ENCODE data around the gene SLFN13.

Gene SLFN13, protein sequence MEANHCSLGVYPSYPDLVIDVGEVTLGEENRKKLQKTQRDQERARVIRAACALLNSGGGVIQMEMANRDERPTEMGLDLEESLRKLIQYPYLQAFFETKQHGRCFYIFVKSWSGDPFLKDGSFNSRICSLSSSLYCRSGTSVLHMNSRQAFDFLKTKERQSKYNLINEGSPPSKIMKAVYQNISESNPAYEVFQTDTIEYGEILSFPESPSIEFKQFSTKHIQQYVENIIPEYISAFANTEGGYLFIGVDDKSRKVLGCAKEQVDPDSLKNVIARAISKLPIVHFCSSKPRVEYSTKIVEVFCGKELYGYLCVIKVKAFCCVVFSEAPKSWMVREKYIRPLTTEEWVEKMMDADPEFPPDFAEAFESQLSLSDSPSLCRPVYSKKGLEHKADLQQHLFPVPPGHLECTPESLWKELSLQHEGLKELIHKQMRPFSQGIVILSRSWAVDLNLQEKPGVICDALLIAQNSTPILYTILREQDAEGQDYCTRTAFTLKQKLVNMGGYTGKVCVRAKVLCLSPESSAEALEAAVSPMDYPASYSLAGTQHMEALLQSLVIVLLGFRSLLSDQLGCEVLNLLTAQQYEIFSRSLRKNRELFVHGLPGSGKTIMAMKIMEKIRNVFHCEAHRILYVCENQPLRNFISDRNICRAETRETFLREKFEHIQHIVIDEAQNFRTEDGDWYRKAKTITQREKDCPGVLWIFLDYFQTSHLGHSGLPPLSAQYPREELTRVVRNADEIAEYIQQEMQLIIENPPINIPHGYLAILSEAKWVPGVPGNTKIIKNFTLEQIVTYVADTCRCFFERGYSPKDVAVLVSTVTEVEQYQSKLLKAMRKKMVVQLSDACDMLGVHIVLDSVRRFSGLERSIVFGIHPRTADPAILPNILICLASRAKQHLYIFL

DNA sequence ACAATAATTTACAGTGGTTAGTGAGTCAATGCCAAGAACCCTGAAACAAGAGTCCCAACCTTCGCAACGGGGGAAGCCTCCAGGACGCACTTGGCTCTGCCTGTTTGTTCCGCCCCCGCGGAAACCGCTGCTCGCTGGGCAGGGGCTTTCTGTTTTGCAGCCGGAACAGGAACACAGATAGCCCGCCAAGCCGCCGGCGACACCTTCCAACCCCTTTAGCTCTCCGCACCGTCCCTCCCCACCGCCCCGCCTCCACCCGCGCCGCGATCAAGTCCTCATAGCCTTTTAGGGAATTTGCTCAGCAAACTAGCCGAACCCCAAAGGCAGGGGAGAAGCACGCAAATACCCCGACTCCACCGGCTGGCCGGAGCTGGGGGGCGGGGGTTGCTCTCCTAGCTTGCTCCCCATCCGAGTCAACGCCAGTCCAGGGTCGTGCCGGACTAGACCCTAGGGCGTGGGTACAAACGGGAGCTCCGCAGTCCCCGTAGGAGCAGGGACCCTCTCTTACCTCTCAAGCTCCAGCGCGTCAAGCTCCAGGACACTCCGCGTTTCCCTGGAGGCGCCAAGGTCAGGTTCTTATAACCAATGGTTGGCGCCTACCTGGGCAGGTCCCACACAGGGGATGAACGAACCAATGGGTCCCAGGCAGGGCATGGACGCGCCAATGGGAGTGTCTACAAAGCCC lies at the start of gene SLFN13:
SLFN13 (minus strand) TSS at position 553 of the 685 bp plus-strand sequence. CDS start 3,086 bp downstream, outside the sequence.
- TF ChIP-seq EP300 (IDR thresholded peaks at IDR 0.05; ENCODE audit: borderline replicate concordance) (no peak), TEAD4 (IDR thresholded peaks at IDR 0.05) (no peak), CEBPB (IDR thresholded peaks at IDR 0.05) (no peak), YY1 (IDR thresholded peaks at IDR 0.05; ENCODE audit: low read depth) (no peak), TAF1 (IDR thresholded peaks at IDR 0.05; ENCODE audit: low read depth) (no peak), NFIC (IDR thresholded peaks at IDR 0.05) (no peak), CREB1 (IDR thresholded peaks at IDR 0.05; ENCODE audit: low read depth) (no peak), ZBTB7A (IDR thresholded peaks at IDR 0.05; ENCODE audit: low read depth) (no peak), EGR1 (IDR thresholded peaks at IDR 0.05) (no peak), FOXM1 (IDR thresholded peaks at IDR 0.05; ENCODE audit: borderline replicate concordance, low read depth) (no peak), TCF12 (IDR thresholded peaks at IDR 0.05; ENCODE audit: low read depth) (no peak), RAD21 (IDR thresholded peaks at IDR 0.05; ENCODE audit: low read depth) (no peak)
- TF ChIP-seq, protein P1, sequence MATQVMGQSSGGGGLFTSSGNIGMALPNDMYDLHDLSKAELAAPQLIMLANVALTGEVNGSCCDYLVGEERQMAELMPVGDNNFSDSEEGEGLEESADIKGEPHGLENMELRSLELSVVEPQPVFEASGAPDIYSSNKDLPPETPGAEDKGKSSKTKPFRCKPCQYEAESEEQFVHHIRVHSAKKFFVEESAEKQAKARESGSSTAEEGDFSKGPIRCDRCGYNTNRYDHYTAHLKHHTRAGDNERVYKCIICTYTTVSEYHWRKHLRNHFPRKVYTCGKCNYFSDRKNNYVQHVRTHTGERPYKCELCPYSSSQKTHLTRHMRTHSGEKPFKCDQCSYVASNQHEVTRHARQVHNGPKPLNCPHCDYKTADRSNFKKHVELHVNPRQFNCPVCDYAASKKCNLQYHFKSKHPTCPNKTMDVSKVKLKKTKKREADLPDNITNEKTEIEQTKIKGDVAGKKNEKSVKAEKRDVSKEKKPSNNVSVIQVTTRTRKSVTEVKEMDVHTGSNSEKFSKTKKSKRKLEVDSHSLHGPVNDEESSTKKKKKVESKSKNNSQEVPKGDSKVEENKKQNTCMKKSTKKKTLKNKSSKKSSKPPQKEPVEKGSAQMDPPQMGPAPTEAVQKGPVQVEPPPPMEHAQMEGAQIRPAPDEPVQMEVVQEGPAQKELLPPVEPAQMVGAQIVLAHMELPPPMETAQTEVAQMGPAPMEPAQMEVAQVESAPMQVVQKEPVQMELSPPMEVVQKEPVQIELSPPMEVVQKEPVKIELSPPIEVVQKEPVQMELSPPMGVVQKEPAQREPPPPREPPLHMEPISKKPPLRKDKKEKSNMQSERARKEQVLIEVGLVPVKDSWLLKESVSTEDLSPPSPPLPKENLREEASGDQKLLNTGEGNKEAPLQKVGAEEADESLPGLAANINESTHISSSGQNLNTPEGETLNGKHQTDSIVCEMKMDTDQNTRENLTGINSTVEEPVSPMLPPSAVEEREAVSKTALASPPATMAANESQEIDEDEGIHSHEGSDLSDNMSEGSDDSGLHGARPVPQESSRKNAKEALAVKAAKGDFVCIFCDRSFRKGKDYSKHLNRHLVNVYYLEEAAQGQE (IDR thresholded peaks at IDR 0.05; ENCODE audit: low read depth), result no peak
- TF ChIP-seq, protein P2, sequence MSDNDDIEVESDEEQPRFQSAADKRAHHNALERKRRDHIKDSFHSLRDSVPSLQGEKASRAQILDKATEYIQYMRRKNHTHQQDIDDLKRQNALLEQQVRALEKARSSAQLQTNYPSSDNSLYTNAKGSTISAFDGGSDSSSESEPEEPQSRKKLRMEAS (IDR thresholded peaks at IDR 0.05), result no peak
- TF ChIP-seq, protein P3, sequence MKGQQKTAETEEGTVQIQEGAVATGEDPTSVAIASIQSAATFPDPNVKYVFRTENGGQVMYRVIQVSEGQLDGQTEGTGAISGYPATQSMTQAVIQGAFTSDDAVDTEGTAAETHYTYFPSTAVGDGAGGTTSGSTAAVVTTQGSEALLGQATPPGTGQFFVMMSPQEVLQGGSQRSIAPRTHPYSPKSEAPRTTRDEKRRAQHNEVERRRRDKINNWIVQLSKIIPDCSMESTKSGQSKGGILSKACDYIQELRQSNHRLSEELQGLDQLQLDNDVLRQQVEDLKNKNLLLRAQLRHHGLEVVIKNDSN (IDR thresholded peaks at IDR 0.05), result no peak

DNA sequence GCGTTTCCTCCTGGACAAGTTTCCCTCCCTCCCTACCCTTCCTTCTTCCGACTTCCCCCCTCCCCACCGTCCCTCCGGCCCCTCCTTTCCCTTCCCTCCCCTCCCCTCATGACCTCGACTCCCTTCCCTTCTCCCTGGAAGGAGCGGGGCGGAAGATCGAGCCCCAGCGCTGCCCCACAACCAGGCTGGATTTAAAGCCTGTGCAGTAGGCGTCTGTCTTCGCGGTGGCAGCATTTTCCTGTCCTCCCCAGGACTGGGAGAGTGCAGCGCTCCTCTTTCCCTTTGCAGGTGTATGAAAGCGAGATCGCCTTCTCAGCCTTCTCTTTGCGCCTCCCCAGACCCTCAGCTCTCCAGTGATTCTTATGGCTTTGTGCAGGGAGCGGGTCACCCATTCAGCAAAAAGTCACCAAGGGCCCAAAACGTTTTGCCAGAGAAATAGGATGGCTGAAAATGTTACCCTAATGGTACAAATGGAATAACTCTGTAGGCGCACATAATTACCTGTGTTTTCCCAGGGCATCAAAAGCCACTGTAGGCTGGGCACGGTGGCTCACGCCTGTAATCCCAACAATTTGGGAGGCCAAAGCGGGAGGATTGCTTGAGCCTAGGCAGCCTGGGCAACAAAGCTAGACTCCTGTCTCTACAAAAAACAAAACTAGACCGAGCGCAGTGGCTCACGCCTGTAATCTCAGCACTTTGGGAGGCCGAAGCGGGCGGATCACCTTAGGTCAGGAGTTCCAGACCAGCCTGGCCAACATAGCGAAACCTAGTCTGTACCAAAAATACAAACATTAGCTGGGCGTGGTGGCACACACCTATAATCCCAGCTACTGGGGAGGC lies 48.1 kb upstream of the SLFN13 start:
- TF ChIP-seq TAF1 (IDR thresholded peaks at IDR 0.05; ENCODE audit: low read depth), result no peak
- TF ChIP-seq, protein P1 (IDR thresholded peaks at IDR 0.05; ENCODE audit: low read depth), result no peak
- TF ChIP-seq TEAD4 (IDR thresholded peaks at IDR 0.05), result no peak
- TF ChIP-seq EGR1 (IDR thresholded peaks at IDR 0.05), result no peak
- no peak for TF ChIP-seq FOXM1 (IDR thresholded peaks at IDR 0.05; ENCODE audit: borderline replicate concordance, low read depth)
- TF ChIP-seq, protein P3 (IDR thresholded peaks at IDR 0.05), result no peak
- no peak for TF ChIP-seq YY1 (IDR thresholded peaks at IDR 0.05; ENCODE audit: low read depth)
- TF ChIP-seq NFIC (IDR thresholded peaks at IDR 0.05), result no peak
- TF ChIP-seq RAD21 (IDR thresholded peaks at IDR 0.05; ENCODE audit: low read depth), result no peak
- TF ChIP-seq EP300 (IDR thresholded peaks at IDR 0.05; ENCODE audit: borderline replicate concordance), result no peak
- TF ChIP-seq ZBTB7A (IDR thresholded peaks at IDR 0.05; ENCODE audit: low read depth), result no peak
- TF ChIP-seq CEBPB (IDR thresholded peaks at IDR 0.05), result no peak
- TF ChIP-seq, protein P2 (IDR thresholded peaks at IDR 0.05), result no peak
- TF ChIP-seq TCF12 (IDR thresholded peaks at IDR 0.05; ENCODE audit: low read depth), result no peak

DNA sequence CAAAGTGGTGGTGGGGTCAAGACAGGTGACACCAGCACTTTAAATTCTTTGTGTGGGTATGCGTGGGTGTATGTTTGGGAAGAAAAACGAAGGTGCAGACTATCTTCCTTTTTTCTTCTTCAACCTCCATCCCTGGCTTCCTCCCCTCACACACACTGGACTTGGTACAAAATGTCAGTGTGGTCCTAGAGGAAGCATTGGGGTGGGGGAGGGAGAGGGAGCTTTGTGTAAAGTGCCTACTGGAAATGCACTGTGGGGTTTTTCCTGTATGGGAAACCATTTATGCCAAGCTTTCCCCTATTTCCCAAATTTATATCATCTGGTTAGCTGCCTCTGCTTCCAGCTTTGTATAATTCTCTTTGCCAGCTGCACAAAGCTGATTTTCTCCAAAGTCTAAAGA lies 44.5 kb upstream of the SLFN13 start:
- TF ChIP-seq, protein P3 (IDR thresholded peaks at IDR 0.05), result no peak
- TF ChIP-seq YY1 (IDR thresholded peaks at IDR 0.05; ENCODE audit: low read depth) (no peak), TEAD4 (IDR thresholded peaks at IDR 0.05) (no peak), ZBTB7A (IDR thresholded peaks at IDR 0.05; ENCODE audit: low read depth) (no peak), CEBPB (IDR thresholded peaks at IDR 0.05) (no peak), NFIC (IDR thresholded peaks at IDR 0.05) (no peak), RAD21 (IDR thresholded peaks at IDR 0.05; ENCODE audit: low read depth) (no peak), EP300 (IDR thresholded peaks at IDR 0.05; ENCODE audit: borderline replicate concordance) (no peak), TAF1 (IDR thresholded peaks at IDR 0.05; ENCODE audit: low read depth) (no peak), CREB1 (IDR thresholded peaks at IDR 0.05; ENCODE audit: low read depth) (no peak), FOXM1 (IDR thresholded peaks at IDR 0.05; ENCODE audit: borderline replicate concordance, low read depth) (no peak), TCF12 (IDR thresholded peaks at IDR 0.05; ENCODE audit: low read depth) (no peak), EGR1 (IDR thresholded peaks at IDR 0.05) (no peak)
- TF ChIP-seq, protein P1 (IDR thresholded peaks at IDR 0.05; ENCODE audit: low read depth), result no peak
- TF ChIP-seq, protein P2 (IDR thresholded peaks at IDR 0.05), result no peak

All from Ishikawa (cell line).